Erythroblast (primary cell): ENCODE measurements around the gene FAM153A.
"Not testable (repeated sequence)": the region's sequence is repeated elsewhere in the genome, so short reads cannot be mapped to it uniquely, and the experiment has no call there.

Source experiments
- GATA1 ChIP-seq: IDR thresholded peaks from 2 replicates; pipeline ENCODE4 v1.6.1; 2011; ENCODE audit warnings: low read depth, mild to moderate bottlenecking, control low read depth, low read length, moderate library complexity
- POLR2A ChIP-seq: IDR thresholded peaks from 2 replicates; pipeline ENCODE4 v1.6.1; 2011; ENCODE audit warnings: mild to moderate bottlenecking, low read length

DNA sequence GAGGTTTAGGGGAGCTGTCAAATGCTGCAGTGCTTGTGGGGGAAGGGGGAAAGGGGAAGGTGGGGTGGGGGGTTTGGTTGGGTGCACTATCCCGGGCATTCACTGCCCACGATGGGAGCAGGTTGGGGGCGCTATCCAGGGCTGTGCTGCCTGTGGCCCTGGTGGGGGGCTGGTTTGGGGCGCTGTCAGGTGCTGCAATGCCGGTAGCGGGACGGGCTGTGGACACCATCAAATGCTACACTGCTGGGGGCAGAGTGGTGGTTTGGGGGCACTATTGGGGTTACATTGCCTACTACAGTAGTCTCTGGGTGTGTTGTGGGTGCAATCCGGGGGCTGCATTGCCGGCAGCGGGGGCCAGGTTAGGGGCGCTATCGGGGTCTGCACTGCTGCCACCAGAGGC is 25.7 kb upstream of the FAM153A start:
- not testable (repeated sequence) for TF ChIP-seq POLR2A, GATA1
